GM11168 (cell line): ENCODE data around the gene NLRP1.
"Not testable (repeated sequence)": the region's sequence is repeated elsewhere in the genome, so short reads cannot be mapped to it uniquely, and the experiment has no call there.

Experiments
- in situ Hi-C: fragments of 300-500 bp; cut with MboI; formaldehyde crosslinking; loops from one replicate; pipeline ENCODE4 v1.12.0; 2022; ENCODE audit warnings: low sequenced_read_pairs; ENCODE audit not compliant: unreplicated experiment

Gene NLRP1

DNA sequence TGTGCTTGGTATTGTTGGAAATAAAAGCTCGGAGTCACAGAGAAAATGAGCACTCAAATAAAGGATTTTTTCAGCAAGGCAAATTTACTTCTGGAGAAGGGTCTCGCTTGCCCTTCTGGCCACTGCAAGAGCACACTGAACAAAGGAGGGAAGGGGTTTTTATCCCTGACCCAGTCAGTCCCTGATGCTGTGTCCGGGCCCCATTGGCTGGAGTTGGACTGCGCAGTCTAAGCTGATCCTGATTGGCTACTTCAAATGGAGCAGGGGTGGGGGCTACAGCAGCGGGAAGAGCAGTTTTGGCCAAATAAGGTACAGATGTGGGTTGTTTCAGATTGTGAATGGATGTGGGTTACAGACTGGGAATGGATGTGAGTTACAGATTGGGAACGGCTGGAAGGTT lies 4.3 kb upstream of the NLRP1 start:
- in situ Hi-C loops: loop anchor here (5.0 kb wide), 2 partner anchors 129 to 839 kb away; no protein-coding TSS in a partner anchor

DNA sequence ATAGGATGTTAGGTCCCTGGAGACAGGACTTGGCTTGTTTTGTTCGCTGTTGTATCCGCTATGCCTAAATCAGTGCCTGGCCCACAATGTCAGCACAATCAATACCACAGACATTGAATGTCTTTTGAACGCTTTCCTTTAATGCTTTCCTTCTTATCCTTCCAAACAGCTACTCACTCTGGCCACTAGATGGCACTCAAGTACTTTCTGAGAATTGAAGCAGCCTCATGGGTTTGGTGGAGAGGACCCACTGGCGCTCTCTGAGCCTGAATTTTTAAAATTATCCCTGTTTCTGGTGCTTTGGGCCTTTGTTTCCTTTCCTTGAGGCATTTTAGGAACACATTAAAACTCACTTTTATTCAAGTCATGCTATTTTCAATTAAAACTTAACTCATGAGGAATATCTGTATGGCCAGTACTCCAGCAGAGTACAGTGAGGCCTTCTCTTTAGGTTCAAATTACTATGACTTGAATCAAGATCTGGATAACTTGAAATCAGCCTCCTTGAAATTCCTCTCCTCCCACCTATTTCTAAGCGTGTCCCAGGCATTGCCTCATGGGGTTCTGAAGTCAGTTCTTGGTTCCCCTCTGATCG lies 3.2 kb upstream of the NLRP1 start:
- in situ Hi-C loops: loop anchor here (5.0 kb wide), 2 partner anchors 130 to 840 kb away; no protein-coding TSS in a partner anchor

DNA sequence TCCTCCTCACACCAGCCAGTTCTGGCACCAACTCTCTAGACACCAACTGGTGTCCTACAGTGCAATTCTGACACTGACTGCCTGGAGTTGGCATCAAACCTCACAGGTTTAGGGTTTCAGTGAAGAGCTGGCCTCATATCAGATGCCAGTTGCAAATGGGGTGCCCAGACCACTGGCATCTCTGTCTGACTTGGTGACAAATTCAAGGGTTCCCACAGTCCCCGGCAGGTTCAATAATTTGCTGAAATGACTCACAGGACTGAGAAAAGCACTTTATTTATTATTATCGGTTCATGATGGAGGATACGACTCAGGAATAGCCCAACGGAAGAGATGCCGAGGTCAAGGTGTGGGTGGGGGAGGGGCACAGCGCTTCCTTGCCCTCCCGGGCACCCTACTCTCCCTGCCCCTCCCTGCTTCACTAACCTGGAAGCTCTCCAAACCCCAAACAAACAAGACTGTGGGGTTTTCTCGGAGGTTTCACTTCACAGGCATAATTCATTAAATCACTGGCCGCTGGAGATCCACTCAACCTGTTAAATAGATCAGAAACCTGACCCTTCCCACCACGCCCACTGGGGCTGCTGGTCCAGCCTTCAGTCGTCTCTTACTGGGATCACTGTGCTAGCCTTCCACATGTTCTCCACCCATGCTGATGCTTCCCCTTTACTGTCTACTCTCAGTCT lies 1.7 kb upstream of the NLRP1 start:
- in situ Hi-C loops: loop anchor here (5.0 kb wide), 2 partner anchors 131 to 841 kb away; no protein-coding TSS in a partner anchor

DNA sequence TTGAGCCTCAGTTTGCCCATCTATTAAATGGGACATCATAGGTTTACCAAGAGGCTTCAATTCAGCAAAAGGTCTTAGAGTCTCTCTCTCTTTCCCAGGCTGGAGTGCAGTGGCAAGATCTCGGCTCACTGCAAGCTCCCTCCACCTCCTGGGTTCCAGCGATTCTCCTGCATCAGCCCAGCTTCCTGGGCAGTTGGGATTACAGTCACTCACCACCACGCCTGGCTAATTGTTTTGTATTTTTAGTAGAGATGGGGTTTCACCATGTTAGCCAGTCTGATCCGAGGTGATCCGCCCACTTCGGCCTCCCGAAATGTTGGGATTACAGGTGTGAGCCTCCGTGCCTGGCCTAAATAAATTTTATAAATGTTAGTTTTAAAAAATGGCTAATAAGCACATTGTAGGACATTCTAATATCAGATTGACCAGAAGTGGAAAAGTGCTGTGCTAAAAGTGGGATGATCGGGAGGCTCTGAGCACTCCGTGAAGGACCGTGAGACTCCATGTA lies 1.0 kb upstream of the NLRP1 start:
- in situ Hi-C loops: loop anchor here (5.0 kb wide), 2 partner anchors 132 to 842 kb away; no protein-coding TSS in a partner anchor

DNA sequence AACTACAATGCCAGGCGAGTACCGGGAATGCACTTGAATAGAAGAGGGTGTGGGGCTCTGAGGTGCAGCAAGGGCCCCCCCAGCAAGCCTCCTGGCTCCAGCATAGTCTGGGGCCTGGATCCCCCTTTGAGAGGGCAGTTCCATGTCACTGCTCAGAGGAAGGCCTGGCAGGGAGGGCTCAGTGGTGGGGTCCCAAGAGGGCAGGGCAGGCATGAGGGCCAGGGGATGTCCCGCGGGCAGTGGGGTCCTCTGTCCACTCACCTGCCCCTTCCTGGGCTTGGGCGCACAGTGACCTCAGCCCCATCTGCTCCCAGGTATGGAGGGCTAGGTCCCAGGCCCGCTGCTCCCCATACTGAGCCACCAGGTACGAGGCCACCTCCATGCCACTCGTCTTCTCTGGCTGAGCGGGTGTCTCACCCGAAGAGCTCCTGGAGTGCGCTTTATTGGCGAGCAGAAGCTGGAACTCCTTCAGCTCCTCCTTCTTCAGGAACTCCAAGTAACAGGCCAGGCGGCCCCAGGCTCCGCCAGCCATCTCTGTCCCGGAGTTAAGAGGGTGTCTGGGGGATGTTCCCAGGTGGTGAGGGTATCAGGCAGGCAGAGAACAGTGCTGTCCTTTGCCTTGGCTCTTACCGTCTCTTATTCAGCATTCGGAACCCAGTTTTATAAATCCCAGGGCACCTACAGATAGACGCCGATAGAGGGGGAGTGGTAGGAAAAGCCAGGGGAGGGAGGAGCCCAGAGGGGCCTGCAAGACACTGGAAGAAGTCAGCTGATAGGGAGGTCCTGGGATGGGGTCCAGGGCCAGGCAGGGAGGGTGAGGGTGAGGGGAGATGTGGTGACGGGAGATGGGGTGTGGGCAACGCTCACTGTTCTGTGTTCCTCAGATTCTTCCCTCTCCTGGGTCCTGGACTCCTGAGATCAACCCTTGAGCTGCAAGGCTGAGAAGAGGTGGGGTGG lies 605 bp downstream of the NLRP1 start:
- in situ Hi-C loops: no loop called here

DNA sequence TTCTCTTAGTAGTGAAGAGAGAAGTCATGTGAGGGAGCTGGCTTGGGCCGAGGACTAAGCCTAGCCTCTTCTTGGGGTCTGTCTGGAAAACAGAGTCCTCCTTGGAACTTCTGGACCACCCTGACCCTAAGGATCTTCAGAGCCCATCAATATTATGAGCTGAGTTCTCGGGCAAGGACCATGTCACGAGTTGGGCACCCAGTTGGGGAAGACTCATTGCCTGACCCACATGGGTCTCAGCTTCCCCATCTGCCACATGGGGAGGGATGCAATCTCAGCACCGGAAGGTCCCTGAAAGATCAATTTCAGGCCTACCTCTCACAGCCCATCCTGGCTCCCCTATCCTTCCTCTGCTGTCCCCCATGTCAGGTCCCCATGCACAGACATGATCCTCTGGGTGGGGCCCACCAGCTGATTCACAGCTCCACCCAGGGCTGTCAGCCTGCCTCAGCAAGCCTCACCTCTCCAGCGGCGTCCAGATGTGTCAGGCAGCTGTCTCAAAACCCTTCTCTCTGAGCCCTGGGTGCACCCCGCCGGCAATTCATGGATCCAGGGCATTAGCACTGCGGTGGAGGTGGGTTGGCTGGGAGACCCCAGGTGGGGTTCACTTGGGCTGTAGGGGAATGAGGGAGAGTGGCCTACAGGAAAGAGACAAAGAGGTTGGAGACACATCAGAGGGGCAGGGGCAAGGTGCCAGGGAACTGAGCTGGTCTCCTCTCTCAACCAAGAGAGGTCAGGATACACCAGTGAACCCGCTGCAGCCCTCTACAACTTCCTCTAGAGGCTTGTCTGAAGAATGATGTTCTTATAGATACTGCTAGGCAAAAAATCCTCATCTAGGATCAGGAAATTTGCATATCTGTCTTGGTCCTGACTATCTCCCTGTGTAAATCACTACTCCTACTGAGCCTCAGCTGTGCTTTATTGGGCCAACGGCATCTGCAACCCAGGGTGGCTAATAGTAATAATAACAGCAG lies 1.8 kb downstream of the NLRP1 start:
- in situ Hi-C loops: no loop called here

DNA sequence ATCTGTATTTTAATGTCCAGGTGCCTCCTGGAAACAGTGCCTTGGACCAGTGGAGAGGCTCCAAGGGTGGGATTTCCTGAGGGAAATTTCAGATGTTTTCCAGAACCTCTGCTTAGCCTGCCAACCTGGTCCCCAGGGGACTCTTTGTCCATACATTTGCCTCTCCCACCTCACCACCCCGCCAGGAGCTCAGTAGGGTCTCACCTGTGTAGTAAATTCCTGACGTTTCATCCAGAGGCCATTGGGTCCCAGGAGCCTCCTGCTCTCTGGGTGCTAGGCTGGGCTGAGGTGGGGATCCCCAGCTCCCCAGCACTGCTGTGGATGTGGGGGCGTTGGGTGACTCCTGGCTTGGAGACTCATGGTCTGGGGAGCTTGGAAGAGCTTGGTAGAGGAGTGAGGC lies 2.7 kb downstream of the NLRP1 start:
- in situ Hi-C loops: no loop called here

DNA sequence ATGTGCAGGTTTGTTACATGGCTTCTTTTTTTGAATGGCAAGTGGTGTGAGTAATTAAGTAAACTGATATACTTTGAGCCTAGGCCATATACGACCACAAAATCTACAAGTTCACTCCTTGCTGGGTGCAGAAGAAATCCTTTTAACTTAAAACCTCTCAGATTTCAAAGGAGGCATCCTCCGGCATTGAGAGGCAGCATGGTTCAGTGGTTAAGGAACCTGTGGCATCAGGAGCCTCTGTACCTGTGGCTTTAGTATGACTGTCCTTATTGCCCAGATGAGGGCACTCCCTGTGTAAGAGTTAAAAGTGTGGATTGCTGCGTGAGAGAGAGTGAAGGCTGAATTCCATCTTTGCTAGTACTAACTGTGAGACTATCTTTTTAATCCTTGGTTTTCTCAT lies 3.3 kb downstream of the NLRP1 start:
- in situ Hi-C loops: no loop called here

DNA sequence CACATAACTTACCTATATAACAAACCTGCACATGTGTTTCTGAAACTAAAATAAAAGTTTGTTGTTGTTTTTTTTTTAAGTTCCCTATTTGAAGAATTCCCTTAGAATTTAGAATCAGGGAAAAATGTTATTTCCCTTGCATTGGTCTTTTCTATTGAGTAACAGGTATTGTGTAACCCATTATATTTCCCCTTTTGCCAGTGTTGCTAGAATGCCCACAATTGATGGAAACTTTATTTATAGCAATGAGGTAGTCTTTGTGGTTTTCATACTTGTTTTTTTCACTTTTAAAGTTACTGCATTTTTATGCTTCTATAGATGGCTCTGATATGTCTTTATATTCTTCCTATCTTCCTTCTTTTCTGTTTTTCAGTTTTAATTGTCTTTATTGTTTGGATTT lies 3.9 kb downstream of the NLRP1 start:
- in situ Hi-C loops: no loop called here

DNA sequence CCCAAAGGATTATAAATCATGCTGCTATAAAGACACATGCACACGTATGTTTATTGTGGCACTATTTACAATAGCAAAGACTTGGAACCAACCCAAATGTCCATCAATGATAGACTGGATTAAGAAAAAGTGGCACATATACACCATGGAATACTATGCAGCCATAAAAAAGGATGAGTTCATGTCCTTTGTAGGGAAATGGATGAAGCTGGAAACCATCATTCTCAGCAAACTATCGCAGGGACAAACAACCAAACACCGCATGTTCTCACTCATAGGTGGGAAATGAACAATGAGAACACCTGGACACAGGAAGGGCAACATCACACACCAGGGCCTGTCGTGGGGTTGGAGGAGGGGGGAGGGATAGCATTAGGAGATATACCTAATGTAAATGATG lies 5.5 kb downstream of the NLRP1 start:
- in situ Hi-C loops: not testable (repeated sequence)

DNA sequence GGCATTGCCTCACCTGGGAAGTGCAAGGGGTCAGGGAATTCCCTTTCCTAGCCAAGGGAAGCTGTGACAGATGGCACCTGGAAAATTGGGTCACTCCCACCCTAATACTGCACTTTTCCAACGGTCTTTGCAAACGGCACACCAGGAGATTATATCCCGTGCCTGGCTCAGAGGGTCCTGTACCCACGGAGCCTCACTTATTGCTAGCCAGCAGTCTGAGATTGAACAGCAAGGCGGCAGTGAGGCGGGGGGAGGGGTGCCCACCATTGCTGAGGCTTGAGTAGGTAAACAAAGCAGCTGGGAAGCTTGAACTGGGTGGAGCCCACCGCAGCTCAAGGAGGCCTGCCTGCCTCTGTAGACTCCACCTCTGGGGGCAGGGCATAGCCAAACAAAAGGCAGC lies 11.3 kb downstream of the NLRP1 start:
- in situ Hi-C loops: not testable (repeated sequence)

DNA sequence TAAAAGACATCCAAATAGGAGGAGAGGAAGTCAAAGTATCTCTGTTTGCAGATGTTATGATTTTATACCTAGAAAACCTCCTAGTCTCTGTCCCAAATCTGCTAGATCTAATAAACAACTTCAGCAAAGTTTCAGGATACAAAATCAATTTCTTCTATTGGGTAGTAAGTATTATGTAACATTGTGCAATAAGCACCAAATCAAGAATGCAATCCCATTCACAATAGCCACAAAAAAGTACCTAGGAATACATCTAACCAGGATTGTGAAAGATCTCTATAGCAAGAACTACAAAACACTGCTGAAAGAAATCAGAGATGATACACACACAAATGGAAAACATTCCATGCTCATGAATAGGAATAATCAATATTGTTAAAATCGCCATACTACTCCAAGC lies 13.0 kb downstream of the NLRP1 start:
- in situ Hi-C loops: no loop called here

DNA sequence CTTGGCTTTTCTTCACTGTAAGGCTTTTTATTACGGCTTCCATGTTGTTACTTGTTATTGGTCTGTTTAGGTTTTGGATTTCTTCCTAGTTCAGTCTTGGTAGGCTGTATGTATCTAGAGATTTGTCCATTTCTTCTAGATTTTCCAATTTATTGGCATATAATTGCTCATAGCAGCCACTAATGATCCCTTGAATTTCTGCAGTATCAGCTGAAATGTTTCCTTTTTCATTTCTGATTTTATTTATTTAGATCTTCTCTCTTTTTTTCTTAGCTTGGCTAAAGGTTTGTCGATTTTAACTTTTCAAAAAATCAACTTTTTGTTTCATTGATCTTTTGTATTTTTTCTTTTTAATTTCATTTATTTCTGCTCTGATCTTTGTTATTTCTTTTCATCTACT lies 18.5 kb downstream of the NLRP1 start:
- in situ Hi-C loops: no loop called here

DNA sequence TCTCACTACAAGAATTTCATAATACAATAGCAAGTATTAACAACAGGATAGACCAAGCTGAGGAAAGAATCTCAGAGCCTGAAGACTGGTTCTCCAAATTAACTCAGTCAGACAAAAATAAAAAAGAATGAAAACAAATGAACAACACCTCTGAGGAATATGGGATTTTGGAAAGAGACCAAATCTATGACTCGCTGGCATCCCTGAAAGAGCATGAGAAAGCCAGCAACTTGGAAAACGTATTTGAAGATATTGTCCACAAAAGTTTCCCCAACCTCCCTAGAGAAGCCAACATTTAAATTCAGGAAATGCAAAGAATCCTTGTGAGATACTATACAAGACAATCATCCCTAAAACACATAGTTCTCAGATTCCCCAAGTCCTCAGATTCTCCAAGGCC lies 20.9 kb downstream of the NLRP1 start:
- in situ Hi-C loops: no loop called here

DNA sequence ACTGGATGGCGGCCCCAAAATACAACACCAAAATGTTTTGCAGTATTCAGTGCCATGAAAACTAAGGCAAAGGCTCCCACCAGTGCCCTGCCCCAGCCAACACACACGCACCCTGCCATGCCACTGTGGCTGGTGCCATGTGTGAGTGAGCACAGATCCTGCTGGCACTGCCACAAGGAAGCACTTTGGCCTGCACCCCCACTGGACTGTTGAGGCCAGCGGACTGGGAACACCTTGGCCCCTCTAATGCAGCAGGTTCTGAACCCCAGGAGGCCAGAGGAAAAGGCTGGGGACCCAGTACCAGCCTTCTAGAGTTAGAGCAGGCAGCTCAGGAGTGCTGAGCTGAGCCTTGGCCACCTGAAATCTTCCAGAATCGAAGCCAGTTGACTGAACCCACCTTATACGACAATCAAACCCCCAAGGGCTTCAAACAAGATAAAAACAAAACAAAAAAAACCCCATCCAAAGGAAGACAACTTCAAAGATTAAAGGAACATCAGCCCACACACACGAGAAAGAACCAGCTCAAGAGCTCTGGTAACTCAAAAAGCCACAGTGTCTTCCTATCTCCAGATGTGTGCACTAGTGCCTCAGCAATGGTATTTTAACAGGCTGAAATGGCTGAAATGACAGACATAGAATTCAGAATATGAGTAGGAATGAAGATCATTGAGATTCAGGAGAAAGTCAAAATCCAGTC lies 21.5 kb downstream of the NLRP1 start:
- in situ Hi-C loops: no loop called here

DNA sequence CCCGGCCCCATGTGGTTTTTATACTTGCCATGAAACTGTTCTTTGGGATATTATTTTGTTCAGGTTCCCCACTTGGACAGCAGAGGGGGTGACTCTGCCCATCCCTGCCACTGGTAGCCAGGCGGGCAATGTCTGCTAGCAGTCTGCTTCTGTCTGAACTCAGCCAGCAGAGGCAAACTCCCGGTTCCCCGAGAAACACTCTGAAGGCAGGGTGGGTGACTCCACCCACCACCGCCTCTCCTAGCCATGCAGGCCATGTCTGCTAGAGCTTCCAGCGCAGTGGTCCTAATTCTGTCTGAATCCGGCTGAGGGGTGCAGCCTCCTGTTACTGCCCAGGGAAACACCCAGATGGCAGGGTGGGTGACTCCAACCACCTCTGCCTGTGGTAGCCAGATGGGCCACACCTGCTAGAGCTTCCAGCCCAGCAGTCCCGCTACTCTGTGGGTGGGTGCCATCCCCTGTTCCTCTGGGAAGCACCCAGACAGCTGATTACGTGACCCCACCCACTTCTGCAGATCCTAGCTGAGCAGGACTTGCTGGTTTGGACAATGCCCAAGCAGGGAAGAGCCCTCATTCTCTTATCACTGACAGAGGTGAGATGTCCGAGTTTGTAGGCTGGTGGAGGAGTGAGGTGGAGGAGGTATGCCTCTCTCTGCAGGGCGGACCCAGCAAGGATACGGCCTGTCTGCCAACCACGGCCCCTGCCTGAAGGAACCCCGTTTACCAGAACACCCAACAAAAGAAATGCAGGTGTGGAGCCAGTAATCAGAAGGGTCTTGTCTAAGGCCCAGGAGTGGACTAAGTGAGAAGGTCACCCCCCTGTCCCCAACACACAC lies 22.4 kb downstream of the NLRP1 start:
- in situ Hi-C loops: no loop called here

DNA sequence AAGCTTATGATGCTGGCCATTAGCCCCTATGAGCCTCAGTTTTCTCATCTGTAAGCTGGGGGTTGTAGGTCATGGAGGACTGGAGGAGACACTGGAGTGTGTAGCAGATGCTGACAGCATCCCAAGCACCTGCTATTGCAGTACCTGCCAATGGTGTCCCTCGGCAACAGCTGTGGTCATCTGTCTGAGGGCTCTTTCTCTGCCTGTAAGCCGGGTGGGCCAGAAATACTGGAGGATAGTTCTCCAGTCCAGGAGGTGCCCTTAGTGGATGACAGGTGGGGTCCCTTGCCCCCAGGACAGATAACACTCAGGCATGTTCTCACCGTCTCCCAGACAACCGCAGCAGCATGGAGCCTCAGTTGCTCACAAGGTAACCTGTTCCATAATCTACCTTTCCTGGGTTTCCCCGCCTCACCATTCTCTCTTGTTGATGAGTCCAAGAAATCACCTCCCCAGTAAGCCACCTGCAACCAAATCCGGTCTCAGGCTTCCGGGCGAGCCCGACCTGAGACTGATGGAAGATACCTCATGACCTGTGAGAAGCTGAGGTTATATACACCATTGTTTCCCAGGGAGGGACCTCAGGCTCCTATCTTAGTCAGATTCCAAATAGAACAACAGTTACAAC lies 23.8 kb downstream of the NLRP1 start:
- in situ Hi-C loops: no loop called here
